HG03039 (cell line): ENCODE results near the gene LDLRAD4.
A peak's percentile ranks its signal among the peaks of the same experiment; 100 is the strongest.

Experiments used
- ATAC-seq: cut with Tn5 transposase; IDR thresholded peaks from one replicate; pipeline ENCODE4 v1.9.1; 2021; ENCODE audit warnings: mild to moderate bottlenecking, moderate library complexity; ENCODE audit not compliant: unreplicated experiment

LDLRAD4 gene

DNA sequence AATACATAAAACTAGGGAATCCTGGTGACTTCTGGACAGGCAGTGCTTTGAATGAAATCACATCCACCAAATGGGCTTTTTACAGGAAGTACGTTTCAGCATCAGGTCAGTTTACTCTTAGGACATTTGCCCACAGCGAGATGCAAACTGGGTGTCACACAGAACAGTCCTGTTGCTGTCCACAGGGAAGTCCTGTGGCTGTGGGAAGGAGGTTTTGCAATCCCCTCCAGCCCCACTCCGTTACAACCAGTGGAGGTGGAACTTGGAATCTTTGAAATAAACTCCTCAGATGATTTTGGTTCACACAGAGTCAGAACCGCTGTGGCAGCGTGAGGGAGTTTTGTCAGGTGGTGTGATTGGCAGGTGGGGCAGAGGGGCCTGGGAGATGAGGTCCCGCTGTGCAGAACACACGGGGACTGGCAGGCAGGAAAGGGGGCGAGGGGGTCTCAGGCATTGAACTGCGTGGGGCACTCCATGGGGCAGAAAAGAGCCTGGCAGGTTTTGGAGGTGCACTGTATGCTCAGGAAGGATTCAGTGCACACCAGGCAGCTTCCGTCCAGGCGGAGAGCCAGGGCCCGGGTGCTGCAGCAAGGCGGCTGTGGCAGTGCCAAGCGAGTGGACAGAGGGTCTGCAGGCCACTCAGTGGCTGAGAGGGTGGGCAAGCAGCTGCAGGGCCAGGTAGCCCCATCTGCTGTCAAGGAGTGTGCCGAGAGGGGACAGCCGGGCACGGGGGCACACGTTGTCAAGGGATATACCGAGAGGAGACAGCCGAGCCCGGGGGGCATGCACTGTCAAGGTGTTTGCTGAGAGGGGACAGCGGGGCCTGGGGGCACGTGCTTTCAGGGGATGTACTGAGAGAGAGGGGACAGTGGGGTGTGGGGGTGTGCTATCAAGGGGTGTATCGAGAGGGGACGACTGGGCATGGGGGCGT is 148.7 kb downstream of the LDLRAD4 start:
- ATAC-seq, result no peak

DNA sequence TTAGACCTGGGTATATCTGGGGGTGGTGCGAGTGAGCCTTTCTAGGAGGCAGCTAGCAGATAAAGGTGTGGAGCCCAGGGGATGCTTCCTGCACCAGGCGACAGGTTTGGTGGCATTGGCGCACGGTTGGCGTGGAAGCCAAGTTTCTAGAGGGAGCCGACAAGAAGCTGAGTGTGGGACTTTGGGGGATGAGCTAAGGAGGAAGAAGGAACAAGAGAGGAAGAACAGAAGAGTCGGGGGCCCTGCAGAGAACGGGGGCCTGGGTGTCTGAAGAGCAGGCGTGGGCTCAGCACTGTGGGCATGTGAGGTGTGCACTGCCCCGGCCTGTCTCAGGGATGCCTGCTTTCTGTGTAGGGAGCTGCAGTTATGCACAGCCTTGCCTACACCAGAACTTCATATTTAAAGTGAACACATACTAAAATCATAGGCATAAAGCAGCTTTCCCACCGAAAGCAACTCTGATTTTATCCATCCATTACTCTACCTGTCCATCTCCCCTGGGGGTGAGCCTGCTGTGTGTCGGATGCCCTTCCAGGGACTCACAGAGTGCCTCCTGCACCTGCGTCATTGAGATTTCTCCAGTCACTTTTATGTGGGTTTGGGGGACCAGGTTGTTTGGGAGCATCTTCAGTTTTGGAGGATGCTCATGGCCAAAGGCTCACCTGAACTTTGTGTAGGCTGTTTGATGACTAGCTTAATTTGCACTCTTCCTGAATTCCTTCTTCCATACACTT is 149.7 kb downstream of the LDLRAD4 start:
- no peak for ATAC-seq

DNA sequence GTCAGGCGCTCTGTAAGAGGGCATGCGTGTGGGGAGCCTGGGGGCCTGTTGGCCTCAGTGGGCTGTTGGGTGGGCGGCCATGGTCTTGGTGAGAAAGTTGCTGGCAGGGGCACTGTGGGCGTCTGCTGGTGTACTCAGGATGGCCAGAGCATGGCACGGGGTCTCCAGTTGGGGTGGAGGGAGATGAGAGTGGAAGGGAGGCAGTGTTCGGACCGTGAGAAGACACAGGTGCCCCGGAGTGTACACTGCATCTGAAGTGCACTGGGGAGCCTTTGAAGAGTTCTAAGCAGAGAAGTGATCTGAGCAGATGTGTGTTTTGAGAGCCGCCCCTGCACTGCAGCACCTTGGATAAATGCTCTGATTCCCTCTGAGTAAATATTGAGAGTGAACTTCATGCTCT is 150.8 kb downstream of the LDLRAD4 start:
- ATAC-seq, result no peak

DNA sequence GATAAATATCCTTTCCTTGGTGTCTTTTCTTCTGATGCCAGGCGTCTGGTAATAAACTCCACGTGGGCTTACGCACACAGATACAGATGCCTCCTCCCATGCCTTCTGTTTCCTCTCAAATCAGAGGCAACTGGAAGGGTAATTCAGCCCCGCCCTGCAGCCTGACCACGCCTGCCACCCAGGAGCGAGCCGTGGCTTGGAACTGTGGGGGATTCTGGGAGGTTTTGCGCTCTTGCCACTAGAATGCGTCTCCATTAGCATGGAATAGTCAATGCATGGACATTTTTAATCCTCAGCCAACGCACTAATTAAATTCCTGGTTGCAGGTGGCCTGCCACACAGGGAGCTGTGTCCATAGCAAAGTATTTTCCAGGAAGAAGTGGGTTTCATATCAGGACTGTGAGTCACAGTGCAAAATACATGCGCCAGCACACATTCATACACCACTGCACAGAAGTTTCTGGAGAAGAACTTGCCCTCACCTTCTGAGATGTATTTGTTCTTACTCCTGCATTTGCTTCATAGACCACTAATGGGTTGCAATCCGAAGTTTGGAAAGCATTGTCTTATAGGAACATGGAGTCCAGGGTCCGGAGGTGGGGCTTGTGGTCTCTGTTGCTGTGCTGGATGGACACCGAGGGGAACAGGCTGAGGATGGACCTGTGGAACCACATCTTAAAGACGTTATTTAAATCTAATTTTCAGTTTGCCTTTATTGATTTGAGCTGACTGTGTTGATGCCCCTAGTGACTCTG is 151.4 kb downstream of the LDLRAD4 start:
- ATAC-seq, result no peak

GRCh38 chr18:13370995-13371625 is 152.6 kb downstream of the LDLRAD4 start:
- no peak for ATAC-seq

DNA sequence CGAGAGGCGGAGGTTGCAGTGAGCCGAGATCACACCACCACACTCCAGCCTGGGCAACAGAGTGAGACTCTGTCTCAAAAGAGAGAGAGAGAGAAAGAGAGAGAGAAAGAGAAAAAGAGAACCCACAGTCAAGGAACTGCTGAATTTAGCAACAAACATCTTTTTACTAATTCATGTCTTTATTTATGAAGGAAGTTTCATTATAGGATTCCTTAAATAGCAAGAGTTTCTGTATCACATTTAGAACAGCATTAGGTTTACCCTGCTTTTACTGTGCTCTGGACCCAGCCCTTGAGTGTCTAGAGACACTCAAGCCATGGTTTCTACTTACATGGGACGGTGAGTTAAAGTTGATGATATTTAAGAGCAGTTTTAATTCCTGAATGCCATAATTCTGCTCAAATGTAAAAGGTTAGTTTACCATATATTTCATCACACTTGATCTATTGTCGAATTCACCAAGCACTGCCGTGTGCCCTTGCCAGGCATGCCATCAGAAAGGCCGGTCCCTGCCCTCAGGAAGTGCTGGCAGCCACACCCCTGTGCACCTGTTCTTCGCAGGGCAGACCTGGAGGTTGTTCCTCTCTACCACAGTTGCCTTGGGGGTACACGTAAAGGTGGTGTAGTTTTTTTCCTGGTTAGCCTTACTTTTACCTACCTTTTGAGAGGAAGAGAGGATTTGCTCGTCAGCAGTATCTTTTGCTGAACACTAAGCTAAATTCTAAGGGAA is 153.3 kb downstream of the LDLRAD4 start:
- no peak for ATAC-seq

DNA sequence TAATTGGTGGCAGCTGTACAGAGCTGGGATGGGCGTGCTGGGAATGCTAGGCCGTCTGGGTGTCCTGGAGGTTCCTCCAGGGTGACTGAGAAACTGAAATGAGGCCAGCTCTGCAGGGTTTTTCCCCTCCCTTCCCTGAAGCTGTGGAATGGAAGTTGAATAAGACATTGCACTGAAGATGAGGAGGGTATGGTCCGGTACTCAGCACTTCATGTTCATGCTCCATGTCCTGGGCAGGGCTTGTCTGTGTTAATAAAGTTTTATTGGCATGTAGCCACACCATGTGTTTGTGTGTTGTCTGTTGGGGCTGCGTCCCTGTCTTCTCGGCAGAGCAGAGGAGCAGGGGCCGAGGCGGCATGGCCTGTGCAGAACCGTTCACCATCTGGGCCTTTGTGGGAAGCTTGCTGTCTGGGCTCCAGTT is 154.0 kb downstream of the LDLRAD4 start:
- ATAC-seq, result no peak

- no peak for ATAC-seq
Observed at GRCh38 chr18:13374096-13374467, 155.5 kb downstream of the LDLRAD4 start.

DNA sequence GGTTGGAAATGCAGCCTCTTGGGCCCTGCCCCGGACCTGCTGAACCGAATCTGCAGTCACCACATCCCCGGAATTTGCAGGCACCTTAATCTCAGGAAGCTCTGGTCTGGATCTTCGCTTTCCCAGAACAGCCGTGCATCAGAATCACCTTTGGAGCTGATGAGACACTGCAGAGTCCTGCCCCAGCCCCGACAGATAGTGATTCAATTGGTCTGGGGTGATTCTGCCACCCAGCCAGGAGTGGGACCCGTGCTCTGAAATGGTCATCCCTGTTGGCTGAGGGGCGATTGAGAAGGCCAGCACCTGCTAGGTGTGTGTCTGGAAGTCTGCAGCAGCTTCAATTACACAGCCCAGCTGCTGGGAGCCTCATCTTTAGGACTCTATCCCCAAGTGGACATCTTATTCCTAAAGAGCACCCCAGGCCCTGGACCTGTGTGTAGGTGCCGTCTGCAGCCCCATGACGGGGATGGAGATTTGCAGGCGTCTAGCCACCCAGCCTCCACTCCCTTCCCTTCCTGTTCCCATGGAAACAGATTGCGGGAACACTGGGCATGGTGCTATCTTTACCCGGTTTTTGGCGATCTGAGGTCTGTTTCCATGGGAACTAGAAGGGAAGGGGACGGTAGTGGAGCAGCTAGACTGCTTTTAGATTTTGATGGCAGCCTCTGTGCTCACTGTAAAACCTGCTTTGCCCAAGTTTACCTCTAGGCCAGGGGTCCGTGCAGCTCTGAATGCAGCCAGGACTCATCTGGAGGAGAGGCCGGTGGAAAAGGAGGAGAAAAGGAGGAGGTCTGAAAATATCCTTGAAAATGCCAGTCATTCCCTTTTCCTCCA is 156.1 kb downstream of the LDLRAD4 start:
- no peak for ATAC-seq

DNA sequence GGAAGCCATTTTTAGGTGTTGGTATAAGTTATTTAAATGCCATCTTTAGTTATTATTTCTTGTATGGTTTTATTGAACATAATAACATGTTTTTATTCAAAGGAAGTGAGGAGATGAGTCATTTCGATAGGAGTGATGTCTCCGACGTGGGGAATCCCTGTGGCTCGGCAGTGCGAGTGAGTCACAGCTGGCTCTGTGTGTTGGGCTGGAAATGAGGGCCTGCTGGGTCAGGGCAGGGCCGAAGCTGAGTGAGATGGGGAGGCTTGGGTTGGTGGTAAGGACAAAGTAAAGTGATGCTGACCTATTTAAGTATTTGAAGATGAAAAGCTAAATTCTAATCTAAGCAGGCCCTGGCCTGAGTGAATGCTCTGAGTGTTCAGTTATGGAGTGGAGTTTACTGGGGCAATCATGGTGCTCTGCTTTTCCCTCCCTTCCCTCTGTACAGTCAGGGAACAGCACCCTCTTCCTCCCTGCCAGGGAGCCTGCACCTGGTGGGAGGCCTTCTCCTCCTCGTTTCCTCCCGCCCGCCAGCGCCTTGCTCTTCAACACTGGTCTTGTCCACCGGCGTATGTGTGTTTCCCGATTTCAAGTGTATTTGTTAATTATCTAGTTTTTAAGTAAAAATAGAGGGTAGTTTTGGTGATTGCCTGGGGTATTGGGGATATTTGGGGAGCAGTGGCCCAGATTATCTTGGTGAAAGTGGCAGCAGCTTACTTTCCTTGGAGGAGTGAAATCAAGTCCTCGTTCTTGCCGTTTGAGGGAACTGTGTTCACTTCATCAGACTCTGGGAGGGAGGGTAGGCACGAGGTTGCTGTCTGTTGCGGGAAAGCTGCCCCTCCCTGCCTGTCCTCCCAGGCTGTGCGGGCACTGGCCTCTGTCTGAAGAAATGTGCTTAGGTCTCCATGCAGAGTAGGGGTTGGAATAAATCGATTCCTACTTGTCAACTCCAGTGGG is 157.0 kb downstream of the LDLRAD4 start:
- ATAC-seq, result peak; percentile 89

- ATAC-seq, result no peak
Observed at GRCh38 chr18:13376298-13376840, 157.8 kb downstream of the LDLRAD4 start.

GRCh38 chr18:13376841-13377351 is 158.3 kb downstream of the LDLRAD4 start:
- ATAC-seq, result no peak

DNA sequence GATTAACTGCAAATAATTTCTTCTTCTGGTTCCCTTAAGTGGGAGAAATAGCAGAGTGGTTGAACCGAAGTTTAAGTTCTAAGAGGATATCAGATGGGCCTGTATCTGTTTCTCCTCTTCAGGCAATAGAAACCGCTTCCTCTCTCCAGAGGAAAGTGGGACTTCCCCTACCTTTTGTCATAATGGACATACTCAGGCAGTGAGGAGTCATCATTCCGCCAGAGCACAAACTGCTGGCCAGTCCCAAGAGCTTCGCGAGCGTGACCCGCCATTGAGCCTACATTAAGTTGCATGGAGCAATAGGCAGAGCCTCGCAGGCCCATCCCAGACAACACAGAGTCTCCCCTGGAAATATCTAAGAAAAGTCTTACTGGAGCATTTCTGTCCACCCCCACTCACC is 158.9 kb downstream of the LDLRAD4 start:
- ATAC-seq, result no peak

GRCh38 chr18:13378150-13378549 is 159.6 kb downstream of the LDLRAD4 start:
- no peak for ATAC-seq

DNA sequence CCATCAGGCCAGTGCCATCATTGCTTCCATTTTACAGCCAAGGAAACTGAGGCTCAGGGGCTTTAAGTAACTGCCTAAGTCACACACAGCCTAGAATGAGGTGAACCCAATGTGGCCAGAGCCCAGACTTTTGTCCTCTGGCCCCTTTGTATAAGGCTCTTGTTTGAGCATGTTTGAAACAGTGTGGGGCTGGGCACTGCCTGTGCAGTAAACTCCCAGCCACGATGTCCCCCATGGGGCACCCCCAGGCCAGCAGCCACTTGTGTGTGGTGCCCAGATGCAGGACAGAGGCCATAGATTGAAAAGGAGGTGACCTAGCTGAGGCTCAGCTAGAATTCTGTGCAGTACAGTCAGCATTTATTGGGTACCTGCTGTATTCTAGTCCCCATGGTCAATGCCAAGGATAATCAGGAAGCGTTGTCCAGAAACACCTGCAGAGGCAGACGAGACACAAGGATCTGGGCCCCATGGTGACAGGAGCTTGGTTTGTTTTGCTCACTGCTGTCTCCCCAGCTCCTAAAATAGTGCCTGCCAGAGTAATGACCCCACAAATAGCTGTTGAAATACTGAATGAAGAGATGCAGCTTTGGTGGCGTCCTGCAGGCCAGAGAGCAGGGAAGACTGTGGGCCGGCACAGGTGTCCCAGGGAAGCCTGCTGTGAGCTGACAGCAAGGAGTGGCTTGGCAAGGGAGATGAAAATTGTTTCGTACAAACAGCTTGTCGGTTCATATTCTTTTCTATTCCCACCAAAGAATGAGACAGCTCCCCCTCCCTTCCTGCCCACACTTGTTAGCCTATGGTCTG is 160.7 kb downstream of the LDLRAD4 start:
- ATAC-seq, result no peak

DNA sequence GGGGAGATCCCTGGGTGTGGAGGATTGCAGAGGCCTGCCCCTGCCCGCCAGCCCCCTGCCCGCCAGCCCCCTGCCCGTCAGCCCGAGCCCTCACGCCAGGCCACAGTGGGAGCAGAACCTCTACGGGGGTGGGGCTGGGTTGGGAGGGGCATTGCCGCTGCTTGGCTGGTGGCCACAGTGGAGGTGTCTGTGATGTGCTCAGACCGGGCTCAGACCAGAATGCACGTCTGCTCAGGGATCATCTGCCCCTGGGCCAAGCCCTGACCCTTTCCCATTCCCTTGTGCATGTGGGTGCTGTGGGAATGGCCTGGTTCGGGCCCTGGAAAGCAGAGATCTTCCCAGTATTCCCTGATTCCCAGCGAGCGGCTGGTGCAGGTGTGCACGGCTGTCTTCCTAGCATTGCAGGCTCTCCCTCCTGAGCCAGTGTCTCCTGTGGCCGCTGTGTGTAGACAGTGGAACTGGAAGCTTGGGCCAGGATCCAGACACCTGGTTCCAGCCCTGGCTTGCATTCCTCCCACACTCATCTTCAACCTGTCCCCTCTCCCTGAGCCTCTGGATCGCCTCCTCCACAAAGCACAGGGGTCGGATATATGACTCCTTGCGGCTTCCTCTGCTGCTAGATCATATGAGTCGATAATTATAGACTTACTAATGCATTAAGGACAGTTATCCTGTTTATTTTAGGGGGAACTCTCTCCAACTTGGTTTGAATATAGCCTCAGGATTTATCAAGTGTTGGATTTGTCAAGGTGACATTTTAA is 161.6 kb downstream of the LDLRAD4 start:
- no peak for ATAC-seq
